ENCODE results near the gene CLEC11A. TPM values are rescaled to one million over a fixed set of nuclear protein-coding genes. Genes with fewer than 3 reads are reported as not detected.
"Not testable (repeated sequence)": the region's sequence is repeated elsewhere in the genome, so short reads cannot be mapped to it uniquely, and the experiment has no call there.

CLEC11A gene
- total RNA-seq, 1 experiment from 2014 or later: not detected

GRCh38 chr19:50759076-50759475, 35.9 kb downstream of the CLEC11A start:
- DNase-seq (ENCODE audit: low read depth, low spot score); BruUV-seq (replicated peaks); POLR2A ChIA-PET; H3K4me1 ChIP-seq (ENCODE audit: control insufficient read depth, insufficient read depth, low read length); intact Hi-C loops (cut with micrococcal nuclease; ENCODE audit: unreplicated experiment); H3K27me3 ChIP-seq (ENCODE audit: control insufficient read depth, insufficient read depth, low read length); H3K36me3 ChIP-seq (ENCODE audit: control insufficient read depth, insufficient read depth, low read length); in situ Hi-C loops (cut with HindIII; ENCODE audit: low pct_unique_long_range_greater_than_20kb, low sequenced_read_pairs); H3K4me3 ChIP-seq (ENCODE audit: low read depth in 2 of 2, low read length in 2 of 2); CTCF ChIA-PET; H3K9me3 ChIP-seq (ENCODE audit: control insufficient read depth, insufficient read depth, low read depth, low read length); H3K27ac ChIP-seq (ENCODE audit: low read length); ATAC-seq: not testable (repeated sequence)

GRCh38 chr19:50759886-50760285, 36.7 kb downstream of the CLEC11A start:
- ChIA-PET POLR2A (no interaction called here), CTCF (interaction anchor here (0.6 to 0.7 kb wide), 2 partner anchors 56 to 410 kb away, joined by 4 to 5 read pairs; no protein-coding TSS in a partner anchor)
- Histone ChIP-seq H3K4me3 (ENCODE audit: low read depth in 2 of 2, low read length in 2 of 2) (no peak overlapping the region), H3K4me1 (ENCODE audit: control insufficient read depth, insufficient read depth, low read length) (no peaks in the 10 kb centered on the region), H3K36me3 (ENCODE audit: control insufficient read depth, insufficient read depth, low read length) (no peaks in the 10 kb centered on the region), H3K27ac (ENCODE audit: low read length) (no peak overlapping the region), H3K27me3 (ENCODE audit: control insufficient read depth, insufficient read depth, low read length) (no peaks in the 10 kb centered on the region), H3K9me3 (ENCODE audit: control insufficient read depth, insufficient read depth, low read depth, low read length) (no peaks in the 10 kb centered on the region)
- TF ChIP-seq CTCF (IDR thresholded peaks at IDR 0.05) (no peak), SIN3A (IDR thresholded peaks at IDR 0.05; ENCODE audit: borderline replicate concordance, insufficient read depth, low read depth, low read length) (no peak), TCF7L2 (IDR thresholded peaks at IDR 0.05; ENCODE audit: low read depth, low read length) (no peak), REST (IDR thresholded peaks at IDR 0.05; ENCODE audit: insufficient read depth in 1 of 2, low read depth in 2 of 2, low read length in 1 of 2) (no peak), POLR2AphosphoS5 (IDR thresholded peaks at IDR 0.05; ENCODE audit: low read depth, low read length) (no peak)
- DNase-seq (ENCODE audit: low read depth, low spot score): no peak
- no TSS peak for BruUV-seq (replicated peaks)
- in situ Hi-C loops (cut with HindIII; ENCODE audit: low pct_unique_long_range_greater_than_20kb, low sequenced_read_pairs) (no loop called here), intact Hi-C loops (cut with micrococcal nuclease; ENCODE audit: unreplicated experiment) (no loop called here)
- ATAC-seq: no peak

GRCh38 chr19:50761501-50761900, 38.3 kb downstream of the CLEC11A start:
- POLR2A ChIA-PET; H3K9me3 ChIP-seq (ENCODE audit: control insufficient read depth, insufficient read depth, low read depth, low read length); CTCF ChIA-PET; in situ Hi-C loops (cut with HindIII; ENCODE audit: low pct_unique_long_range_greater_than_20kb, low sequenced_read_pairs); H3K4me1 ChIP-seq (ENCODE audit: control insufficient read depth, insufficient read depth, low read length); DNase-seq (ENCODE audit: low read depth, low spot score); H3K27ac ChIP-seq (ENCODE audit: low read length); intact Hi-C loops (cut with micrococcal nuclease; ENCODE audit: unreplicated experiment); BruUV-seq (replicated peaks); ATAC-seq; H3K27me3 ChIP-seq (ENCODE audit: control insufficient read depth, insufficient read depth, low read length); H3K36me3 ChIP-seq (ENCODE audit: control insufficient read depth, insufficient read depth, low read length); H3K4me3 ChIP-seq (ENCODE audit: low read depth in 2 of 2, low read length in 2 of 2): not testable (repeated sequence)

GRCh38 chr19:50763521-50763920, 40.4 kb downstream of the CLEC11A start:
- DNase-seq (ENCODE audit: low read depth, low spot score); H3K4me3 ChIP-seq (ENCODE audit: low read depth in 2 of 2, low read length in 2 of 2); ATAC-seq; BruUV-seq (replicated peaks); intact Hi-C loops (cut with micrococcal nuclease; ENCODE audit: unreplicated experiment); H3K36me3 ChIP-seq (ENCODE audit: control insufficient read depth, insufficient read depth, low read length); POLR2A ChIA-PET; H3K27me3 ChIP-seq (ENCODE audit: control insufficient read depth, insufficient read depth, low read length); H3K4me1 ChIP-seq (ENCODE audit: control insufficient read depth, insufficient read depth, low read length); in situ Hi-C loops (cut with HindIII; ENCODE audit: low pct_unique_long_range_greater_than_20kb, low sequenced_read_pairs); H3K9me3 ChIP-seq (ENCODE audit: control insufficient read depth, insufficient read depth, low read depth, low read length); H3K27ac ChIP-seq (ENCODE audit: low read length); CTCF ChIA-PET: not testable (repeated sequence)

Data from Panc1 (cell line).